ENCODE data around the gene DUSP7.

The DUSP7 gene

GRCh38 chr3:52050571-52050970 lies 5.8 kb downstream of the DUSP7 start:
- no peak overlapping the region for H3K27ac ChIP-seq
- H3K4me2 ChIP-seq: no peak overlapping the region
- H3K36me3 ChIP-seq (ENCODE audit: insufficient read depth): no peaks in the 10 kb centered on the region
- H3K79me2 ChIP-seq (ENCODE audit: insufficient read depth, low read depth): no peaks in the 10 kb centered on the region
- no peaks in the 10 kb centered on the region for H3K27me3 ChIP-seq (ENCODE audit: insufficient read depth, low read depth)
- no peak overlapping the region for H3K9ac ChIP-seq
- H3K4me3 ChIP-seq (IDR thresholded peaks at IDR 0.05; ENCODE audit: insufficient read depth, low read depth, low read length): no peak overlapping the region
- peaks cover 7% of the 10 kb centered on the region for H3K4me1 ChIP-seq (ENCODE audit: low read depth, poor library complexity, severe bottlenecking)
- no peak for TF ChIP-seq CTCF (conservative IDR thresholded peaks at IDR 0.05; ENCODE audit: low read depth, low read length)
- no peak overlapping the region for H2AFZ ChIP-seq (ENCODE audit: low read depth)
- H4K20me1 ChIP-seq (ENCODE audit: insufficient read depth): no peaks in the 10 kb centered on the region

- no peaks in the 10 kb centered on the region for H3K27me3 ChIP-seq (ENCODE audit: insufficient read depth, low read depth)
- TF ChIP-seq CTCF (conservative IDR thresholded peaks at IDR 0.05; ENCODE audit: low read depth, low read length): no peak
- H4K20me1 ChIP-seq (ENCODE audit: insufficient read depth): no peaks in the 10 kb centered on the region
- no peaks in the 10 kb centered on the region for H3K36me3 ChIP-seq (ENCODE audit: insufficient read depth)
- peaks cover 4% of the 10 kb centered on the region for H3K4me1 ChIP-seq (ENCODE audit: low read depth, poor library complexity, severe bottlenecking)
- no peak overlapping the region for H3K27ac ChIP-seq
- H3K4me2 ChIP-seq: no peak overlapping the region
- no peak overlapping the region for H3K9ac ChIP-seq
- H3K4me3 ChIP-seq (IDR thresholded peaks at IDR 0.05; ENCODE audit: insufficient read depth, low read depth, low read length): no peak overlapping the region
- no peaks in the 10 kb centered on the region for H3K79me2 ChIP-seq (ENCODE audit: insufficient read depth, low read depth)
- H2AFZ ChIP-seq (ENCODE audit: low read depth): no peak overlapping the region
These were observed 6.9 kb downstream of the DUSP7 start for GRCh38 chr3:52049503-52049902.

GRCh38 chr3:52047295-52047960 lies 8.9 kb downstream of the DUSP7 start:
- no peak for TF ChIP-seq CTCF (conservative IDR thresholded peaks at IDR 0.05; ENCODE audit: low read depth, low read length)
- no peaks in the 10 kb centered on the region for H3K79me2 ChIP-seq (ENCODE audit: insufficient read depth, low read depth)
- no peak overlapping the region for H2AFZ ChIP-seq (ENCODE audit: low read depth)
- no peaks in the 10 kb centered on the region for H3K4me1 ChIP-seq (ENCODE audit: low read depth, poor library complexity, severe bottlenecking)
- H3K4me3 ChIP-seq (IDR thresholded peaks at IDR 0.05; ENCODE audit: insufficient read depth, low read depth, low read length): no peak overlapping the region
- H3K36me3 ChIP-seq (ENCODE audit: insufficient read depth): no peaks in the 10 kb centered on the region
- H3K27ac ChIP-seq: no peak overlapping the region
- H3K4me2 ChIP-seq: no peak overlapping the region
- H3K27me3 ChIP-seq (ENCODE audit: insufficient read depth, low read depth): peaks cover 3% of the 10 kb centered on the region; the same call in 1 of the 2 replicates
- H3K9ac ChIP-seq: no peak overlapping the region
- H4K20me1 ChIP-seq (ENCODE audit: insufficient read depth): no peaks in the 10 kb centered on the region

- H3K4me2 ChIP-seq: no peak overlapping the region
- no peak overlapping the region for H3K27ac ChIP-seq
- H4K20me1 ChIP-seq (ENCODE audit: insufficient read depth): no peaks in the 10 kb centered on the region
- H3K4me1 ChIP-seq (ENCODE audit: low read depth, poor library complexity, severe bottlenecking): no peaks in the 10 kb centered on the region
- H3K27me3 ChIP-seq (ENCODE audit: insufficient read depth, low read depth): peaks cover 3% of the 10 kb centered on the region; the same call in 1 of the 2 replicates
- H3K36me3 ChIP-seq (ENCODE audit: insufficient read depth): no peaks in the 10 kb centered on the region
- H3K79me2 ChIP-seq (ENCODE audit: insufficient read depth, low read depth): no peaks in the 10 kb centered on the region
- TF ChIP-seq CTCF (conservative IDR thresholded peaks at IDR 0.05; ENCODE audit: low read depth, low read length): no peak
- H3K4me3 ChIP-seq (IDR thresholded peaks at IDR 0.05; ENCODE audit: insufficient read depth, low read depth, low read length): no peak overlapping the region
- no peak overlapping the region for H2AFZ ChIP-seq (ENCODE audit: low read depth)
- no peak overlapping the region for H3K9ac ChIP-seq
These were observed 9.5 kb downstream of the DUSP7 start for GRCh38 chr3:52046902-52047239.
